Stimulated activated naive CD4-positive, alpha-beta T cell (primary cell): ENCODE data around the gene GCNT4.
A peak's percentile ranks its signal among the peaks of the same experiment; 100 is the strongest.

ENCODE experiments used
- DNase-seq, 6 experiments: peaks; one replicate each; lab custom pipeline; 2025; lab: John Stamatoyannopoulos, UW

The GCNT4 gene

GRCh38 chr5:75050415-75050814, 1.9 kb downstream of the GCNT4 start:
- DNase-seq: peak in 3 of 6 experiments; percentile 19 to 48 (median 36)

- peak; percentile 47 to 81 (median 64) for DNase-seq
Observed at GRCh38 chr5:75049456-75050351, 2.7 kb downstream of the GCNT4 start.

GRCh38 chr5:75048457-75048953, 3.9 kb downstream of the GCNT4 start:
- DNase-seq: no peak

GRCh38 chr5:75047356-75047755, 5.0 kb downstream of the GCNT4 start:
- no peak for DNase-seq

GRCh38 chr5:75046366-75047142, 5.8 kb downstream of the GCNT4 start:
- no peak for DNase-seq

- no peak for DNase-seq
Observed at GRCh38 chr5:75045071-75045470, 7.3 kb downstream of the GCNT4 start.

GRCh38 chr5:75044406-75044805, 8.0 kb downstream of the GCNT4 start:
- DNase-seq: peak in 4 of 6 experiments; percentile 17 to 31 (median 25)

- no peak for DNase-seq
Observed at GRCh38 chr5:75043633-75044264, 8.6 kb downstream of the GCNT4 start.

- no peak for DNase-seq
Observed at GRCh38 chr5:75042522-75042921, 9.8 kb downstream of the GCNT4 start.

- DNase-seq: no peak
Observed at GRCh38 chr5:75040973-75041372, 11.4 kb downstream of the GCNT4 start.

- DNase-seq: no peak
Observed at GRCh38 chr5:75037106-75037505, 15.3 kb downstream of the GCNT4 start.

- peak in 3 of 6 experiments; percentile 45 to 63 (median 60) for DNase-seq
Observed at GRCh38 chr5:75034137-75034739, 18.1 kb downstream of the GCNT4 start.

- DNase-seq: no peak
Observed at GRCh38 chr5:75031366-75031765, 21.0 kb downstream of the GCNT4 start.

- peak in 3 of 6 experiments; percentile 53 to 60 (median 57) for DNase-seq
Observed at GRCh38 chr5:75028090-75028489, 24.3 kb downstream of the GCNT4 start.

- DNase-seq: peak in 3 of 6 experiments; percentile 12 to 36 (median 13)
Observed at GRCh38 chr5:75023368-75024159, 28.8 kb downstream of the GCNT4 start.

- DNase-seq: no peak
Observed at GRCh38 chr5:75021800-75022199, 30.6 kb downstream of the GCNT4 start.

GRCh38 chr5:75021219-75021618, 31.1 kb downstream of the GCNT4 start:
- no peak for DNase-seq

GRCh38 chr5:75020016-75020656, 32.2 kb downstream of the GCNT4 start:
- DNase-seq: no peak

- no peak for DNase-seq
Observed at GRCh38 chr5:75018805-75019587, 33.4 kb downstream of the GCNT4 start.

- DNase-seq: no peak
Observed at GRCh38 chr5:75017971-75018370, 34.4 kb downstream of the GCNT4 start.
